PC-3 (cell line): Measurements from ENCODE around the gene CALML6. TPM values are rescaled to one million over a fixed set of nuclear protein-coding genes. Genes with fewer than 3 reads are reported as not detected.
"Not testable (repeated sequence)": the region's sequence is repeated elsewhere in the genome, so short reads cannot be mapped to it uniquely, and the experiment has no call there.

Experiments
- ATAC-seq: fragments of 200-7000 bp; cut with Tn5 transposase; 2 replicates; pipeline ENCODE4 v1.9.1; 2020; ENCODE audit warnings: mild to moderate bottlenecking, moderate library complexity
- BruUV-seq: library from RNA; stranded (reverse); fragments of 400-500 nt; replicated peaks from 2 replicates; lab custom pipeline; 2021; lab: Mats Ljungman, UMichigan
- CTCF ChIA-PET: fragments of 300-600 bp; sonication (Branson Sonifier 250); formaldehyde crosslinking; loops from one replicate; lab custom pipeline; 2022; ENCODE audit warnings: antibody characterized with exemption; lab: Charles Lee
- POLR2A ChIA-PET: fragments of 300-600 bp; sonication (Branson Sonifier 250); formaldehyde crosslinking; loops from one replicate; lab custom pipeline; 2022; ENCODE audit warnings: antibody characterized with exemption; ENCODE audit not compliant: unreplicated experiment; lab: Charles Lee
- DNase-seq: peaks from one replicate; pipeline ENCODE4 v3.0.0-alpha.2; 2015
- H2AFZ ChIP-seq: fragments of 300-600 bp; sonication (generic); 2 replicates; pipeline ENCODE4 v1.6.0; 2016; ENCODE audit warnings: antibody characterized with exemption, low read length
- H3F3A ChIP-seq: fragments of 300-600 bp; sonication (generic); one replicate; pipeline ENCODE4 v1.6.0; 2017; ENCODE audit warnings: antibody characterized with exemption, low read length, control low read depth, mild to moderate bottlenecking; ENCODE audit not compliant: unreplicated experiment
- H3K27ac ChIP-seq: fragments of 300-600 bp; sonication (generic); 2 replicates; pipeline ENCODE4 v1.5.1; 2016; ENCODE audit warnings: mild to moderate bottlenecking, low read length
- H3K27me3 ChIP-seq: fragments of 300-600 bp; sonication (generic); 2 replicates; pipeline ENCODE4 v1.6.1; 2016; ENCODE audit warnings: low read length, mixed read lengths
- H3K36me3 ChIP-seq: fragments of 300-600 bp; sonication (generic); 2 replicates; pipeline ENCODE4 v1.6.1; 2016; ENCODE audit warnings: low read depth, mixed run types, low read length, mixed read lengths
- H3K4me1 ChIP-seq: fragments of 300-600 bp; sonication (generic); 2 replicates; pipeline ENCODE4 v1.5.1; 2016; ENCODE audit warnings: low read length; ENCODE audit not compliant: insufficient read depth
- H3K4me2 ChIP-seq: fragments of 300-600 bp; sonication (generic); 2 replicates; pipeline ENCODE4 v1.6.0; 2016; ENCODE audit warnings: low read length
- H3K4me3 ChIP-seq: fragments of 300-600 bp; sonication (generic); 2 replicates; pipeline ENCODE4 v1.5.1; 2016; ENCODE audit warnings: mild to moderate bottlenecking, low read length, mixed read lengths
- H3K79me2 ChIP-seq: fragments of 300-600 bp; sonication (generic); 2 replicates; pipeline ENCODE4 v1.6.1; 2017; ENCODE audit warnings: low read length, mixed read lengths
- H3K9ac ChIP-seq: fragments of 300-600 bp; sonication (generic); 2 replicates; pipeline ENCODE4 v1.6.0; 2016; ENCODE audit warnings: mild to moderate bottlenecking, low read length
- H3K9me2 ChIP-seq: fragments of 300-600 bp; sonication (generic); replicated peaks from 2 replicates; pipeline ENCODE4 v1.6.1; 2016; ENCODE audit warnings: mixed run types, low read length, mixed read lengths
- H3K9me3 ChIP-seq: fragments of 300-600 bp; sonication (generic); 2 replicates; pipeline ENCODE4 v1.6.1; 2016; ENCODE audit warnings: low read length, mixed read lengths
- H4K20me1 ChIP-seq: fragments of 300-600 bp; sonication (generic); 2 replicates; pipeline ENCODE4 v1.6.1; 2016; ENCODE audit warnings: low read length, mixed read lengths
- CTCF ChIP-seq: fragments of 300-600 bp; sonication (generic); conservative IDR thresholded peaks from 2 replicates; pipeline ENCODE4 v1.5.1; 2017; ENCODE audit warnings: antibody characterized with exemption, low read depth, mild to moderate bottlenecking, low read length
- EZH2 ChIP-seq: fragments of 300-600 bp; sonication (generic); IDR thresholded peaks from one replicate; pipeline ENCODE4 v1.6.1; 2017; ENCODE audit warnings: antibody characterized with exemption, mild to moderate bottlenecking, low read length; ENCODE audit not compliant: unreplicated experiment
- EZH2phosphoT487 ChIP-seq: fragments of 300-600 bp; sonication (generic); IDR thresholded peaks from 2 replicates; pipeline ENCODE4 v1.6.1; 2018; ENCODE audit warnings: mild to moderate bottlenecking, antibody characterized with exemption, low read length, borderline replicate concordance
- intact Hi-C: fragments of 100-400 bp; cut with micrococcal nuclease; formaldehyde crosslinking; loops from 2 replicates; pipeline ENCODE4 v1.9.0; 2023
- total RNA-seq: library from RNA; depleted of rRNA; stranded (reverse); fragments of >200 nt; gene quantifications from 2 replicates; pipeline ENCODE4 v1.2.3, GENCODE V29; 2014

Gene CALML6
- total RNA-seq, 1 experiment from 2014 or later: 1.7 TPM

DNA sequence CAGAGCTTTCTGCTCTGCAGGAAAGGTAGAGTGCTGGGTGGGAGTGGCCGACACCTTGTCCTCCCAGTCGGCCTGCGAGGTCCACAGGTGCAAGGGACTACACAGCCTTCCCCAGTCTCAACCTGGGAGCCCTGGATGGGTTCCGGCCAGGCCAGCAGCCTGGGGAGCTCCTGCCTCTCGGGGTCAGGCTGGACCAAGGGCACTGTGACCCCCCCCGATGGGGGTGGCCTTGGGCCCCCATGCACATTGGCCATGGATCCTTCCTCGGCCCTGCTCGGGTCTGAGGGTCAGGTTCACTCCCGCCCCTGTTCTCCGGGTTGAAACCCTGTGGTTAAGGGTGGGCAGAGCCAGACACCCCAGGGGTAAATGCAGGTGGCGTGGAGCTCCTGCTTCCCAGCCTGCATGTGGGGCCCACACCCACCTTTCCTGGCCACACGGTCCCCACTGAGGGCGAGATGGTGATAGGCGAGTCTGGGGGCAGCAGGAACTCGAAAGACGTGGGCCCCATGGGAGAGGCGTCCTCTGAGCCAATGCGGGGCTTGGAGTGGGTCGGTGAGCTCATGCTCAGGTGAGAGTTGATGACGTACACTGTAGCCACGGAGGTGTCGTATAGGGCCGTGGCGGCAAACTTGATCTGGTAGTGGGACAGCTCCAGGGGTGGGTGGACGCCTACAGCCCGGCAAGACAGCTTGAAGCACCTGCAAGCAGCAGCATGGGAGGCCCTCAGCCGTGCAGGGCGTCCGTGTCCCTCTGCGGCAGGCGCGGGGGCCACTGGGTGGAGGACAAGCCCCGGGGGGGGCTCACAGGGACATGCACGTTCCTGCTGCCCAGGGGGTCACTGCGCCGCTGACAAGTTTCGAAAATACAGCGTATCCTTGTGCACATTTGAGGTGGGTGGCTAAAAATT, 14.8 kb downstream of the CALML6 start:
- BruUV-seq: no TSS peak
- no peak overlapping the region for H3K4me2 ChIP-seq
- H3K4me3 ChIP-seq: no peak overlapping the region
- no peaks in the 10 kb centered on the region for H3K9me3 ChIP-seq
- ATAC-seq: no peak
- no peaks in the 10 kb centered on the region for H4K20me1 ChIP-seq
- H3K27ac ChIP-seq: no peak overlapping the region
- H3K9me2 ChIP-seq: no peaks in the 10 kb centered on the region
- H3K27me3 ChIP-seq: no peaks in the 10 kb centered on the region
- no peaks in the 10 kb centered on the region for H3F3A ChIP-seq
- POLR2A ChIA-PET: no interaction called here
- no peaks in the 10 kb centered on the region for H3K36me3 ChIP-seq
- no peak overlapping the region for H2AFZ ChIP-seq
- TF ChIP-seq CTCF (no peak), EZH2phosphoT487 (no peak), EZH2 (no peak)
- no peaks in the 10 kb centered on the region for H3K79me2 ChIP-seq
- CTCF ChIA-PET: no interaction called here
- intact Hi-C loops: no loop called here
- no peaks in the 10 kb centered on the region for H3K4me1 ChIP-seq
- no peak for DNase-seq
- no peak overlapping the region for H3K9ac ChIP-seq

DNA sequence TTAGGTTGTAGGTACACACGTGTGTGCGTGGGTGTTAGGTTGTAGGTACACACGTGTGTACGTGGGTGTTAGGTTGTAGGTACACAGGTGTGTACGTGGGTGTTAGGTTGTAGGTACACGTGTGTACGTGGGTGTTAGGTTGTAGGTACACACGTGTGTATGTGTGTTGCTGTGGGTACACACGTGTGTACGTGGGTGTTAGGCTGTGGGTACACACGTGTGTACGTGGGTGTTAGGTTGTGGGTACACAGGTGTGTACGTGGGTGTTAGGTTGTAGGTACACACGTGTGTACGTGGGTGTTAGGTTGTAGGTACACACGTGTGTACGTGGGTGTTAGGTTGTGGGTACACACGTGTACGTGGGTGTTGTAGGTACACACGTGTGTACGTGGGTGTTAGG, 19.8 kb downstream of the CALML6 start:
- H3K27me3 ChIP-seq, H3K9ac ChIP-seq, POLR2A ChIA-PET, H3K79me2 ChIP-seq, DNase-seq, BruUV-seq, ATAC-seq, H3K4me3 ChIP-seq, H3K9me3 ChIP-seq, intact Hi-C loops, H2AFZ ChIP-seq, H4K20me1 ChIP-seq, H3K27ac ChIP-seq, H3K9me2 ChIP-seq, H3K4me2 ChIP-seq, CTCF ChIA-PET, H3F3A ChIP-seq, H3K4me1 ChIP-seq, H3K36me3 ChIP-seq: not testable (repeated sequence)

- ChIA-PET POLR2A (no interaction called here), CTCF (interaction anchor here (0.7 kb wide), 1 partner anchor 11 kb away, joined by 4 read pairs; no protein-coding TSS in a partner anchor)
- H3K9ac ChIP-seq: no peak overlapping the region
- H2AFZ ChIP-seq: no peak overlapping the region
- no peaks in the 10 kb centered on the region for H3K9me3 ChIP-seq
- BruUV-seq: no TSS peak
- no peak for DNase-seq
- H3K4me1 ChIP-seq: no peaks in the 10 kb centered on the region
- H3K4me2 ChIP-seq: no peak overlapping the region
- H3K4me3 ChIP-seq: no peak overlapping the region
- H4K20me1 ChIP-seq: no peaks in the 10 kb centered on the region
- no peak overlapping the region for H3K27ac ChIP-seq
- H3F3A ChIP-seq: no peaks in the 10 kb centered on the region
- TF ChIP-seq EZH2phosphoT487 (no peak), CTCF (no peak)
- H3K36me3 ChIP-seq: no peaks in the 10 kb centered on the region
- no peaks in the 10 kb centered on the region for H3K27me3 ChIP-seq
- no peaks in the 10 kb centered on the region for H3K9me2 ChIP-seq
- no peaks in the 10 kb centered on the region for H3K79me2 ChIP-seq
- intact Hi-C loops: no loop called here
- ATAC-seq: no peak; the same call in 1 of the 2 replicates
Observed at GRCh38 chr1:1937061-1937460, 22.0 kb downstream of the CALML6 start.
